Loucy (cell line): ENCODE data around the gene AARS2.

Experiments
- H2AFZ ChIP-seq: fragments of 200-600 bp; sonication (generic); 2 replicates; pipeline ENCODE4 v1.6.0; 2016; ENCODE audit warnings: antibody characterized with exemption, mild to moderate bottlenecking, low read length, moderate library complexity
- H3F3A ChIP-seq: fragments of 200-600 bp; 2 replicates; pipeline ENCODE4 v1.6.0; 2016; ENCODE audit warnings: antibody characterized with exemption, low read depth, mild to moderate bottlenecking
- H3K27me3 ChIP-seq: fragments of 200-600 bp; sonication (generic); 2 replicates; pipeline ENCODE4 v1.6.1; 2014; ENCODE audit warnings: low read length, mild to moderate bottlenecking; ENCODE audit not compliant: insufficient read depth, poor library complexity, severe bottlenecking
- H3K36me3 ChIP-seq: fragments of 200-600 bp; sonication (generic); 2 replicates; pipeline ENCODE4 v1.6.1; 2016; ENCODE audit warnings: low read length; ENCODE audit not compliant: insufficient read depth
- H3K4me1 ChIP-seq: fragments of 200-600 bp; sonication (generic); 2 replicates; pipeline ENCODE4 v1.5.1; 2014; ENCODE audit warnings: low read length, mild to moderate bottlenecking; ENCODE audit not compliant: insufficient read depth, poor library complexity, severe bottlenecking
- H3K4me2 ChIP-seq: fragments of 200-600 bp; sonication (generic); 2 replicates; pipeline ENCODE4 v1.6.0; 2014; ENCODE audit warnings: antibody characterized with exemption, low read length, low read depth, mild to moderate bottlenecking; ENCODE audit not compliant: poor library complexity, severe bottlenecking
- H3K4me3 ChIP-seq: fragments of 200-600 bp; sonication (generic); 2 replicates; pipeline ENCODE4 v1.5.1; 2014; ENCODE audit warnings: low read length, mild to moderate bottlenecking, mixed read lengths; ENCODE audit not compliant: poor library complexity, severe bottlenecking
- H3K79me2 ChIP-seq: fragments of 200-600 bp; sonication (generic); 2 replicates; pipeline ENCODE4 v1.6.1; 2014; ENCODE audit warnings: low read length; ENCODE audit not compliant: insufficient read depth
- H3K9ac ChIP-seq: fragments of 200-600 bp; sonication (generic); 2 replicates; pipeline ENCODE4 v1.6.0; 2014; ENCODE audit warnings: mild to moderate bottlenecking, low read depth, low read length, moderate library complexity; ENCODE audit not compliant: poor library complexity, severe bottlenecking
- H3K9me2 ChIP-seq: fragments of 200-600 bp; sonication (generic); replicated peaks from 2 replicates; pipeline ENCODE4 v1.6.1; 2016; ENCODE audit warnings: low read depth, low read length, mixed read lengths
- H3K9me3 ChIP-seq: fragments of 200-600 bp; sonication (generic); 2 replicates; pipeline ENCODE4 v1.6.1; 2014; ENCODE audit warnings: mild to moderate bottlenecking, antibody characterized with exemption, low read length, low read depth; ENCODE audit not compliant: insufficient read depth
- H4K20me1 ChIP-seq: fragments of 200-600 bp; sonication (generic); 2 replicates; pipeline ENCODE4 v1.6.0; 2014; ENCODE audit warnings: antibody characterized with exemption, low read length, mild to moderate bottlenecking; ENCODE audit not compliant: insufficient read depth, poor library complexity, severe bottlenecking
- CTCF ChIP-seq: fragments of 200-600 bp; sonication (generic); conservative IDR thresholded peaks from 2 replicates; pipeline ENCODE4 v1.5.1; 2014; ENCODE audit warnings: mild to moderate bottlenecking, antibody characterized with exemption, low read length
- EZH2phosphoT487 ChIP-seq: fragments of 200-600 bp; IDR thresholded peaks from 2 replicates; pipeline ENCODE4 v1.6.1; 2018; ENCODE audit warnings: antibody characterized with exemption, mild to moderate bottlenecking, moderate library complexity, borderline replicate concordance

Gene AARS2

GRCh38 chr6:44285552-44286284 is 27.4 kb downstream of the AARS2 start:
- no peak overlapping the region for H3K4me2 ChIP-seq
- no peaks in the 10 kb centered on the region for H4K20me1 ChIP-seq
- H3K27me3 ChIP-seq, result no peaks in the 10 kb centered on the region
- H3K9me3 ChIP-seq, result no peaks in the 10 kb centered on the region
- no peaks in the 10 kb centered on the region for H3K9me2 ChIP-seq
- no peak overlapping the region for H3K9ac ChIP-seq
- H3F3A ChIP-seq, result no peaks in the 10 kb centered on the region
- no peaks in the 10 kb centered on the region for H3K4me1 ChIP-seq
- H3K79me2 ChIP-seq, result no peaks in the 10 kb centered on the region
- H2AFZ ChIP-seq, result no peak overlapping the region
- no peak overlapping the region for H3K4me3 ChIP-seq
- H3K36me3 ChIP-seq, result no peaks in the 10 kb centered on the region
- TF ChIP-seq CTCF, result no peak
- no peak for TF ChIP-seq EZH2phosphoT487

GRCh38 chr6:44284867-44285266 is 28.3 kb downstream of the AARS2 start:
- no peaks in the 10 kb centered on the region for H3K79me2 ChIP-seq
- H2AFZ ChIP-seq, result no peak overlapping the region
- no peak overlapping the region for H3K4me3 ChIP-seq
- H3K4me2 ChIP-seq, result no peak overlapping the region
- no peak overlapping the region for H3K9ac ChIP-seq
- no peaks in the 10 kb centered on the region for H3F3A ChIP-seq
- no peaks in the 10 kb centered on the region for H3K9me2 ChIP-seq
- TF ChIP-seq EZH2phosphoT487 (no peak), CTCF (no peak)
- H4K20me1 ChIP-seq, result no peaks in the 10 kb centered on the region
- no peaks in the 10 kb centered on the region for H3K9me3 ChIP-seq
- no peaks in the 10 kb centered on the region for H3K4me1 ChIP-seq
- no peaks in the 10 kb centered on the region for H3K27me3 ChIP-seq
- H3K36me3 ChIP-seq, result no peaks in the 10 kb centered on the region

GRCh38 chr6:44284121-44284520 is 29.0 kb downstream of the AARS2 start:
- H3K4me1 ChIP-seq, result no peaks in the 10 kb centered on the region
- H3K9me3 ChIP-seq, result no peaks in the 10 kb centered on the region
- no peaks in the 10 kb centered on the region for H3K27me3 ChIP-seq
- no peak overlapping the region for H3K9ac ChIP-seq
- H3K79me2 ChIP-seq, result no peaks in the 10 kb centered on the region
- H3K4me2 ChIP-seq, result no peak overlapping the region
- no peak overlapping the region for H3K4me3 ChIP-seq
- TF ChIP-seq CTCF, result no peak
- no peak for TF ChIP-seq EZH2phosphoT487
- H3K9me2 ChIP-seq, result no peaks in the 10 kb centered on the region
- H4K20me1 ChIP-seq, result no peaks in the 10 kb centered on the region
- no peaks in the 10 kb centered on the region for H3F3A ChIP-seq
- no peaks in the 10 kb centered on the region for H3K36me3 ChIP-seq
- H2AFZ ChIP-seq, result no peak overlapping the region
